H7 (cell line): ENCODE data around the gene NCF1. TPM values are rescaled to one million over a fixed set of nuclear protein-coding genes. Genes with fewer than 3 reads are reported as not detected.
"Not testable (repeated sequence)": the region's sequence is repeated elsewhere in the genome, so short reads cannot be mapped to it uniquely, and the experiment has no call there.

Experiments used
- DNase-seq: peaks from one replicate; pipeline ENCODE4 v3.0.0; 2012
- H3K27me3 ChIP-seq: 2 replicates; pipeline ENCODE4 v1.6.0; 2011; ENCODE audit warnings: mild to moderate bottlenecking, low read length; ENCODE audit not compliant: control insufficient read depth, insufficient read depth
- H3K36me3 ChIP-seq: replicated peaks from 2 replicates; pipeline ENCODE4 v1.5.1; 2011; ENCODE audit warnings: low read length; ENCODE audit not compliant: control insufficient read depth, insufficient read depth
- H3K4me3 ChIP-seq: 2 replicates; pipeline ENCODE4 v1.5.1; 2011; ENCODE audit warnings: low read depth, mild to moderate bottlenecking, control low read depth, low read length, moderate library complexity; ENCODE audit not compliant: insufficient read depth
- total RNA-seq: library from RNA; depleted of rRNA; stranded (reverse); fragments of >200 nt; shearing (Covaris generic); gene quantifications from 2 replicates; pipeline ENCODE4 v1.2.3, GENCODE V29; 2014; rRNA removed

Gene NCF1
- total RNA-seq: 0.31 and 0.70 TPM in 2 replicates

GRCh38 chr7:74773760-74774750 is at the start of gene NCF1:
NCF1 (plus strand) TSS chr7:74774011; CDS start chr7:74774032, 21 bp downstream.
- H3K36me3 ChIP-seq, DNase-seq, H3K27me3 ChIP-seq, H3K4me3 ChIP-seq: not testable (repeated sequence)

GRCh38 chr7:74725840-74726239 is 48.0 kb upstream of the NCF1 start:
- DNase-seq: no peak
- Histone ChIP-seq H3K4me3 (no peak overlapping the region), H3K27me3 (no peaks in the 10 kb centered on the region), H3K36me3 (peaks cover 3% of the 10 kb centered on the region)

GRCh38 chr7:74726309-74727101 is 47.3 kb upstream of the NCF1 start:
- DNase-seq: no peak
- H3K27me3 ChIP-seq: no peaks in the 10 kb centered on the region

GRCh38 chr7:74728686-74729085 is 45.1 kb upstream of the NCF1 start:
- not testable (repeated sequence) for H3K36me3 ChIP-seq, H3K27me3 ChIP-seq, DNase-seq, H3K4me3 ChIP-seq

More at GRCh38 chr7:74726309-74727101, 47.3 kb upstream of the NCF1 start:
- Histone ChIP-seq H3K36me3 (peaks cover 3% of the 10 kb centered on the region), H3K4me3 (no peak overlapping the region)

GRCh38 chr7:74730186-74730585 is 43.6 kb upstream of the NCF1 start:
- not testable (repeated sequence) for H3K4me3 ChIP-seq, DNase-seq, H3K36me3 ChIP-seq, H3K27me3 ChIP-seq

GRCh38 chr7:74739974-74740703 is 33.7 kb upstream of the NCF1 start:
- H3K36me3 ChIP-seq, DNase-seq, H3K4me3 ChIP-seq, H3K27me3 ChIP-seq: not testable (repeated sequence)

- H3K27me3 ChIP-seq, H3K36me3 ChIP-seq, H3K4me3 ChIP-seq, DNase-seq: not testable (repeated sequence)
These were observed 29.8 kb upstream of the NCF1 start for GRCh38 chr7:74743936-74744557.

- not testable (repeated sequence) for H3K27me3 ChIP-seq, DNase-seq, H3K4me3 ChIP-seq, H3K36me3 ChIP-seq
These were observed 19.8 kb upstream of the NCF1 start for GRCh38 chr7:74753921-74754482.

GRCh38 chr7:74756673-74757072 is 17.1 kb upstream of the NCF1 start:
- not testable (repeated sequence) for H3K4me3 ChIP-seq

GRCh38 chr7:74758268-74758667 is 15.5 kb upstream of the NCF1 start:
- H3K36me3 ChIP-seq, DNase-seq, H3K27me3 ChIP-seq, H3K4me3 ChIP-seq: not testable (repeated sequence)

More at GRCh38 chr7:74756673-74757072, 17.1 kb upstream of the NCF1 start:
- not testable (repeated sequence) for H3K36me3 ChIP-seq, DNase-seq, H3K27me3 ChIP-seq

GRCh38 chr7:74758982-74759381 is 14.8 kb upstream of the NCF1 start:
- not testable (repeated sequence) for DNase-seq, H3K36me3 ChIP-seq, H3K4me3 ChIP-seq, H3K27me3 ChIP-seq

- not testable (repeated sequence) for DNase-seq, H3K27me3 ChIP-seq, H3K36me3 ChIP-seq, H3K4me3 ChIP-seq
These were observed 8.4 kb upstream of the NCF1 start for GRCh38 chr7:74765205-74765918.

- not testable (repeated sequence) for H3K36me3 ChIP-seq, H3K27me3 ChIP-seq, H3K4me3 ChIP-seq, DNase-seq
These were observed 7.3 kb upstream of the NCF1 start for GRCh38 chr7:74766509-74766908.
